GM18517 (cell line): ENCODE measurements around the gene NFE2L1.

ENCODE experiments used
- ATAC-seq: cut with Tn5 transposase; IDR thresholded peaks from one replicate; pipeline ENCODE4 v1.9.1; 2021; ENCODE audit warnings: mild to moderate bottlenecking, moderate library complexity; ENCODE audit not compliant: unreplicated experiment

NFE2L1 gene

DNA sequence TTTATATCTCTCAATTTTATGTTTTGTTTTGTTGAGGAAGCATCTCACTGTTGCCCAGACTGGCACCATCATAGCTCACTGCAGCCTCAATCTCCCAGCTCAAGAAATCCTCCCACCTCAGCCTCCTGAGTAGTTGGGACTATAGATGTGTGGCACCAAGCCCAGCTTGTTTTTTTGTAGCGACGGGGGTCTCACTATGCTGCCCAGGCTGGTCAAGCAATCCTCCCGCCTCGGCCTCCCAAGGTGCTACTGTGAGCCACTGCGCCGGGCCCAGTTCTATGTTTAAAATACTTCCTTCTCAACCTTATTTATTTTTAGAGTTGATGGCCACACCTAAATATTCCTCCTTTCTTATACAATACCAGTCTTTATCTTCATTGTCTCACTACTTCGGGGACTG lies 1.9 kb upstream of the NFE2L1 start:
- no peak for ATAC-seq

GRCh38 chr17:48047113-48047740 lies 932 bp upstream of the NFE2L1 start:
- no peak for ATAC-seq

- ATAC-seq = peak; percentile 31
These were observed 396 bp downstream of the NFE2L1 start for GRCh38 chr17:48048384-48049126.

- no peak for ATAC-seq
These were observed 3.1 kb downstream of the NFE2L1 start for GRCh38 chr17:48051283-48051682.

DNA sequence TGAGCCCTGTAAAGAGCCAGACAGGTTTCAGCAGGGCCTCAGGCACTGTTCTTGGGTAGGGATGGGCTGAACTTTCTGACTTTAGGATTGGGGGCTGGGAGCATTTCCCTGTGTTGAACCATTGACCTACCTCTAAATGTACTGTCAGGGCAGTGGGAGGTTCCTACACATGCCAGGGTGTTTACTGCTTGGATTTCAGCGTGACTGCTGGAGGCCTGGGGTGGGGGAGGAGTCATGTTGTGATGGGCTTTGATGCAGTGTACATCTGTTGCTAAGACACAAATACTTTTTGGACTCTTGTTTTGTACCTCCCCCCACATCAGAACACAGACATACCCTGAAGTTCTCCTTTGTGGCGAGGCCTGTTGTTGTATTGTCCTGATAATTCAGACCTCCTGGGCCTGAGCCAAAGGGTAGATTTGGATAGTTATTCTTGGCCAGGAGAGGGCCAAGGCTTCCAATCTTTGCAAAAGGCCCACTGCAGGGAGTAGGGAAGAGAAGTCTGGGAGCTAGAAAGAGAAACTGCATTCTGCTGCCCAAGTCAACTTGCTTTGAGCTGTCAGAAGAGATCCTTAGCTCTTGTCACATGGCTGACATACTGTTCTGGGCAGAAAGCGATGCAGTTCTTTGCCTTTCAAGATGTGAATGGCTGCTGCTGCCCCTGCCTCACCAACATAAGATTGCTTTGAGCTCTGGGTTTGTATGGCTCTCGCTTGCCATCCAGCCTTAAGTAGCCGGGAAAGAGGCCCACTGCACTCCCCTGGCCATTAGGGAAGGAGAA lies 3.7 kb downstream of the NFE2L1 start:
- ATAC-seq = no peak

DNA sequence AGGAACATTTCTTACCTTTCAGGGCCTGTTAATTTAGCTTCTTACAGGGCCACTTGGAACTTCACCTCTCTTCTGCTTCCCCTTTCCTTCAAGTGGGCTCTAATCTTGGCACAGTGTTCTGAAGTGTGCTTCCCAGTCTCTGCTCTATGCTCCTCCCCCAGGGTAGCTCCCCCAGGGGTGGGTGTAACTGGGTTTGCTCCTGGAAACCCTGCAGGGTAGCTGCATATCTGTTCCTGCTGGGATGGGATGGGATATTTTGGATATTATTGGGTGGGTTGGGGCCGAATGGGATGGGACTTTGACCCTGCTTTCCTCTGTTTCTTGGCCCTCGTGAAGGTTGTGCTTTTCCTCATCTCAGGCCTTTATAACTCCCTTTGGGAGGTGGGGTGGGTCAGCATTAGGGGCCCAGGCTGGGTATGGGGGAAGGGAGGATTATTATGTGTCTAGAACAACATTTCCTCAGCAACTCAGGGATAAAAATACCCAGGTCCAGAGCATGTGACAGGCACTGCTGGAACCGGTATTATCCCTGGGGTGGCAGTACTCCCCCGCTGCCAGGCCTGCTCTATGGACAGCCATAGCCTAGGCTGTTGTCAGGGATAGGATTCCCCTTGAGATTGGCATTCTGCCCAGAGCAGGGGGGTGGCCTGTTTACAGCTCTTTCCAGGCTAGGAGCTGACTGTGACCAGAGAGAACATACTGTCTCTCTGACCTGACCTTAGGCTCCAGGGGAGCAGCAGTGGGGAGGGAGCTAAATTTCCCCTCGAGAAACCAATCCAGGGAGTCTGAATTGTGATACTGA lies 5.0 kb downstream of the NFE2L1 start:
- no peak for ATAC-seq

DNA sequence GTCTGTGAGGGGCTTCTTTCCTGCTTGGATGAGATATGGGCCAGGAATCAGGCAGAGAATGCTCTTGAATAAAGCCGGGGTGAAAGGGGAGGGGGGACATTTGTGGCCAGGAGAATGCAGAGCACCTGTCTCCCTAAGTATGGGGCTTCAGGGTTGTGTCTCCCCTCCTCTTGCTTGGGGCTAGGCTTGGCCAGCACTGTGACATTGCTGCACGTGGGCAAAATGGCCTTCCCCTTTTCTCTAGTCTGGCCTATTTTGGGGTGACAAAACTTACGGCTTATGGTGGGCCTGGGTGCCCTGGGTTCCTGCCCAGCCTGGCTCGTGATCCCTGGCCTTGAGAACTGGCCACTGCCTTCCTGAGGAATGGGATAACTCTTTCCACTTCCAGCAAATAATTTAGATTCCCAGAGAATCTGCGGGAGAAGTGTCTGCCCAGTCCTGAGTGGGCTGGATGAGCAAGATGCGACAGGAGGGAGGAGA lies 5.6 kb downstream of the NFE2L1 start:
- ATAC-seq = no peak

DNA sequence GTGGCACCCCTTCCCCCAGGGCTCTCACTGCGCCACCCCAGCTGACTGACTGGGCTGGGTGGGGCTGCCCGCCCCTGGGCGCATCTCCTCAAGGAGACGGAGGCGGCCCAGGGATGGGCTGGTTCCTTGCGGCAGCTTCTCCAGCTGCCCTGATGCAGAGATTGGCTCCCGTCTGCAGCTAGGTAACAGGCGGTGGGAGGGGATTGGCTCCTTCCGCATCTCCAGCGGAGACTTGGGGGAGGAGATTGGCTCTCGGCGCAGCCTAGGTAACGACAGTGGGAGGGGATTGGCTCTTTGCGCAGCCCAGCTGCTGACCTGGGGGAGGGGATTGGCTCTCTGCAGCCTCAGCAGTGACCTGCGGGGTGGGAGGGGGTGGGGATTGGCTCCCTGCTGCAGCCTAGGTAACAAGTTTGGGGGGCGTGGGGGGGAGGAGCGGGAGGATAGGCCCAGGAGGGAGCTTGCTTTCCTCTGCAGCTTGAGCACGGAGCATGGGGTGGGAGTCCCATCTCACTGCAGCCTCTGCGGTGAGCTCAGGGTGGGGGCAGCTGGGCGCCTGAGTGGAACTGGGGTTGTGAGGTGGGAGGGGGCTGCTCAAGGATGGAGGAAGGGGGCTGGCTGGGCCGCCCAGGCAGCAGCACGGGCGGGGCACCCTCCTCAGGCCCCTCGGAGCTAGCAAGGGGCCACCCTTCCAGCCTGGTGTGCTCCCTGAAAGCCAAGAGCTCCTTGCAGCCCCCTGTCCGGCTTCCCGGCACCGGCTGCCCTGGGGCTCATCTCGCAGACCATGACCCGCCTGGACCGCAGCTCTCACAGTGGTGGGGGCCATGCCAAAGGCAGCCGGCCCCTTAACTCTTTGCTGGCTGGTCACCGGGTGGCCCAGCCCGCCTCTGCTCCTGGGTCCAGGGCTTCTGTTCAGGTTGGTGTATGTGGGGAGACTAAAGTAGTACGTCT lies 6.4 kb downstream of the NFE2L1 start:
- no peak for ATAC-seq

DNA sequence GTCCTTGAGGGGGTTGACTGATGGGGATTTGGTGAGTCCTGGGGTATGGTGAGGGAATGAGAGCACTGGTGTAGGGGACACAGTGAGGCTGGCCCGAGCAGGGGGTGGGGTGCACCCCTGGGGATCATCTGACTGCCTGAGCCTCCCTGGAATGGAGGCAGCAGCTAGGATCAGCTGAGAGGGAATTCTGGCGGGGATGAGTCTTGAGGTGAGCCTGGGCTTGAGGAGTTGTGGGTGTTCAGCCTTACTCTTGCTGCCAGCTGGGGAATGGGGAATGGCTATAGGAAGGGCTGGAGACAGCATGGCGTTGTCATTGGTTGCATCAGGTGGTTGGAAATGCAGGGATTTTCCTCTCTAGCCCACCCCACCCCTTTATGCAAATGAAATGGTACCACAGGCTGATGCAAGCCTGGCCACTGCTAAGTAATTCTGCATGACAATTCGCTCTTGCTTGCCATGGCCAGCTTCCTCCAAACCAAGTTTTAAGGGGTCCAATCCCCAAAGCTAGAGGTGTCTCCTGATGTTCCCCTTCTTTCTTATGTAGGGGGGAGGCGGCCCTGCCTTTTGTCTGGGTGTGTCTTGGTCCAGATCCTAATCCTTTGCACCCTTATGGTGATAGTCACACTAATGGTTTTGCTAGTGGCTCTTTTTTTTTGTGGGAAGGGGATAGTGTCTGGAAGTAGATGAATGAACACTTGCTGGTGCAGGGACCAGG lies 7.5 kb downstream of the NFE2L1 start:
- no peak for ATAC-seq

DNA sequence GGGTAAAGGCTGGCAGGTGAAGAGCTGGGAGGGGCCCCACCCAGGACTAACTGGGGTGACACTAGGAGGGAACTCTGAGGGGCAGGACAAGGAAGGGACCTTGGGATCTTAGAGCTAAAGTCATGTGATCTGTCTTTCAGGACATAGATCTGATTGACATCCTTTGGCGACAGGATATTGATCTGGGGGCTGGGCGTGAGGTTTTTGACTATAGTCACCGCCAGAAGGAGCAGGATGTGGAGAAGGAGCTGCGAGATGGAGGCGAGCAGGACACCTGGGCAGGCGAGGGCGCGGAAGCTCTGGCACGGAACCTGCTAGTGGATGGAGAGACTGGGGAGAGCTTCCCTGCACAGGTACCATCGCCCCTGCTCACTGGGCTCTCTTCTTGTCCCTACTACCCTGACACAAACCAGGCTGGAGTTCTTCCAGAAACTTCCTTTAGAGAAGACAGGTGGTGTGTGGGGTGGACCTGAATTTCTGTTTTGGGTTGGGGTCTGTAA lies 8.1 kb downstream of the NFE2L1 start:
- no peak for ATAC-seq

- ATAC-seq = no peak
These were observed 8.7 kb downstream of the NFE2L1 start for GRCh38 chr17:48056879-48057278.

- no peak for ATAC-seq
These were observed 9.5 kb downstream of the NFE2L1 start for GRCh38 chr17:48057626-48058025.

- ATAC-seq = no peak
These were observed 10.4 kb downstream of the NFE2L1 start for GRCh38 chr17:48058393-48059124.

DNA sequence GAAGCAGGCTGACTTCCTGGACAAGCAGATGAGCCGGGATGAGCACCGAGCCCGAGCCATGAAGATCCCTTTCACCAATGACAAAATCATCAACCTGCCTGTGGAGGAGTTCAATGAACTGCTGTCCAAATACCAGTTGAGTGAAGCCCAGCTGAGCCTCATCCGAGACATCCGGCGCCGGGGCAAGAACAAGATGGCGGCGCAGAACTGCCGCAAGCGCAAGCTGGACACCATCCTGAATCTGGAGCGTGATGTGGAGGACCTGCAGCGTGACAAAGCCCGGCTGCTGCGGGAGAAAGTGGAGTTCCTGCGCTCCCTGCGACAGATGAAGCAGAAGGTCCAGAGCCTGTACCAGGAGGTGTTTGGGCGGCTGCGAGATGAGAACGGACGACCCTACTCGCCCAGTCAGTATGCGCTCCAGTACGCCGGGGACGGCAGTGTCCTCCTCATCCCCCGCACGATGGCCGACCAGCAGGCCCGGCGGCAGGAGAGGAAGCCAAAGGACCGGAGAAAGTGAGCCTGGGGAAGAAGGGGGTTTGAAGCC lies 11.0 kb downstream of the NFE2L1 start:
- ATAC-seq = no peak

DNA sequence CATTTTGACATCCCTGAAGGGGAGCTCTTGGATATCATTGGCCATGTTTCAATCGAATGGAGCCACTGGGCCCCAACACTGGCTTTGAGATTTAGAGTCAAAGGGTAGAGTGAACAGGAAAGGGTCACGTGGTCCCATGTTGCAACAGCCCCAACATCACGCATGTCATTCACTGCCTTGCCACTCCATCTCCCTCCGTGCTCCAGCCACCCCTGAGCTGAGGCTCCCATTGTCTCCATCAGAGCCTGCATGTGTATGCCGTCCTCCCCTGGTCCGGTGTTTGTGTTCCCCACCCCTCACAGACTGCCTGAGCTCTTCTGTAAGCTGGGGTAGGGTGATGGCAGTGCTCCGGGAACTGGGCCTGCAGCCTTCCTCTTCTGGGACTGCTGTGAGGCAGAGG lies 12.1 kb downstream of the NFE2L1 start:
- ATAC-seq = no peak

DNA sequence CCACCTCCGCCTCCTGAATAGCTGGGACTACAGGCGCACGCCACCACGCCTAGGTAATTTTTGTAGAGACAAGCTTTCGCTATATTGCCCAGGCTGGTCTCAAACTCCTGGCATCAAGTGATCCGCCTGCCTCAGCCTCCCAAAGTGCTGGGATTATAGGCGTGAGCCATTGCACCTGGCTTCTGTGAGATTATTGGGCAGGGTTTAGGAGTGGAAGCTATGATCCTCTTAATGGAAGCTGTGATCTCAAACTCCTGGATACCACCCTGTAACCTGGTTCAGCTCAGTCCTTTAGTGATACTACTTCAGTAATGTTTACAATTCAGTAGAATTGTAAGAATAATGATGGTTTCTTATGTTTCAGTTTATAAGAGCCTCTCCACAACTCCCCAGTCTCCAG lies 14.1 kb downstream of the NFE2L1 start:
- no peak for ATAC-seq

DNA sequence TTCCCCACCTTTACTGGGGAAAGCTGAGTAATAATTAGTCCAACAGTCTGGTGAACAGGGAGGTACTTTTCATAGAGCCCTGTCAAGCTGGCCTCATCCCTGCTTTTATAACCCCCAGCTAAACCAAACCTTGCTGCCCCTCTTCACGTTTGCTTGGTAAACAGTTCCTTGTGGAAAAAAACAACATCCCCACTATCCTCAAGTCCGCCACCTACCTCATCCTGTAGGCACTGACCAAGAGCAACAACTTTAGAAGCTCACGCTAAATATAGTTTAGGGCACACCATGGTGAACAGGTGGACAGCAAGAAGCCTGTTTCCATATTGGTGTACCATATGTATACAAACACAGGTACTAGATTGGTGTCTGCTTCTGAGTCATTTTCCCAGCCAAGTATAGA lies 16.5 kb downstream of the NFE2L1 start:
- no peak for ATAC-seq

DNA sequence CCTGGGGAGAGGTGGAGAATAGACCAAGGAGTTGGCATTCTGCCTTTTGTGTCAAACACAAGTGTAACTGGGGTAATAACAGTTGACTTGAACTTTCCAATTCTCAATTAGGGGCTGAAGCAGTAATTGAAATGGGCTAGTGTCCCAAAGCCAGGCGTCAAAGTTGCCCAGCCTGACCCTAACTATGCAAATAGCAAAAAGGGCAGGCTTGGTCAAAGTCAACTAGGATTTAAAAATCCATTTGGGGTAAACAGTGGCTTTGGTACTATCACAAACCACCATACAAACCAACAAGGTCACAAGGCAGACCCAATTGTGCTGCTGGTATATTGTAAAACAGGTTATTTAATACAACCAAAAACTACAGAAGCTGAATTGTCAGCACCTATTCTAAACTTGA lies 18.0 kb downstream of the NFE2L1 start:
- no peak for ATAC-seq
